Measurements from ENCODE around the gene CUX1. TPM values are rescaled to one million over a fixed set of nuclear protein-coding genes. Genes with fewer than 3 reads are reported as not detected.
"Not testable (repeated sequence)": the region's sequence is repeated elsewhere in the genome, so short reads cannot be mapped to it uniquely, and the experiment has no call there.

Gene CUX1
- total RNA-seq, 2 donors from 2014 or later = 8.6 to 23.3 TPM

- no peak for ATAC-seq
- no peak overlapping the region for H3K27ac Mint-ChIP-seq
- no peaks in the 10 kb centered on the region for H3K36me3 Mint-ChIP-seq
- H3K9me3 Mint-ChIP-seq = no peaks in the 10 kb centered on the region
- DNase-seq (ENCODE audit: low spot score in 2 of 2) = no peak
These were observed 15.4 kb downstream of the CUX1 start for GRCh38 chr7:101832685-101833375.

- H3K36me3 Mint-ChIP-seq = no peaks in the 10 kb centered on the region
- ATAC-seq (no peak), DNase-seq (ENCODE audit: low spot score in 2 of 2) (no peak)
- H3K9me3 Mint-ChIP-seq = no peaks in the 10 kb centered on the region
- no peak overlapping the region for H3K27ac Mint-ChIP-seq
These were observed 16.4 kb downstream of the CUX1 start for GRCh38 chr7:101833799-101834198.

- no peak overlapping the region for H3K27ac Mint-ChIP-seq
- no peaks in the 10 kb centered on the region for H3K36me3 Mint-ChIP-seq
- DNase-seq (ENCODE audit: low spot score in 2 of 2) = no peak
- no peaks in the 10 kb centered on the region for H3K9me3 Mint-ChIP-seq
- ATAC-seq = no peak
These were observed 17.7 kb downstream of the CUX1 start for GRCh38 chr7:101835136-101835535.

- not testable (repeated sequence) for H3K9me3 Mint-ChIP-seq; DNase-seq (ENCODE audit: low spot score in 2 of 2); H3K27ac Mint-ChIP-seq; H3K36me3 Mint-ChIP-seq; ATAC-seq
These were observed 20.0 kb downstream of the CUX1 start for GRCh38 chr7:101837433-101837832.

GRCh38 chr7:101838837-101839483 lies 21.5 kb downstream of the CUX1 start:
- H3K27ac Mint-ChIP-seq = no peak overlapping the region
- H3K36me3 Mint-ChIP-seq = no peaks in the 10 kb centered on the region
- no peaks in the 10 kb centered on the region for H3K9me3 Mint-ChIP-seq
- no peak for DNase-seq (ENCODE audit: low spot score in 2 of 2)
- no peak for ATAC-seq

GRCh38 chr7:101841328-101841727 lies 23.9 kb downstream of the CUX1 start:
- no peak overlapping the region for H3K27ac Mint-ChIP-seq
- H3K9me3 Mint-ChIP-seq = no peaks in the 10 kb centered on the region
- H3K36me3 Mint-ChIP-seq = peaks cover 0 to 5% of the 10 kb centered on the region in 2 donors

GRCh38 chr7:101843293-101844271 lies 26.2 kb downstream of the CUX1 start:
- DNase-seq (ENCODE audit: low spot score in 2 of 2) (no peak), ATAC-seq (no peak)
- H3K36me3 Mint-ChIP-seq = peaks cover 5% of the 10 kb centered on the region in 2 donors
- peak overlapping the region in 1 of 2 donors; percentile 77 for H3K27ac Mint-ChIP-seq
- H3K9me3 Mint-ChIP-seq = no peaks in the 10 kb centered on the region

More at GRCh38 chr7:101841328-101841727, 23.9 kb downstream of the CUX1 start:
- ATAC-seq = no peak
- no peak for DNase-seq (ENCODE audit: low spot score in 2 of 2)

- ATAC-seq = no peak
- no peak for DNase-seq (ENCODE audit: low spot score in 2 of 2)
- Mint-ChIP-seq H3K9me3 (peaks cover 0 to 4% of the 10 kb centered on the region in 2 donors), H3K36me3 (peaks cover 5 to 15% of the 10 kb centered on the region in 2 donors), H3K27ac (no peak overlapping the region)
These were observed 28.5 kb downstream of the CUX1 start for GRCh38 chr7:101845974-101846373.

GRCh38 chr7:101846800-101847538 lies 29.5 kb downstream of the CUX1 start:
- Mint-ChIP-seq H3K9me3 (peaks cover 0 to 9% of the 10 kb centered on the region in 2 donors), H3K27ac (no peak overlapping the region), H3K36me3 (peaks cover 5 to 15% of the 10 kb centered on the region in 2 donors)
- DNase-seq (ENCODE audit: low spot score in 2 of 2) = no peak
- ATAC-seq = no peak

- Mint-ChIP-seq H3K9me3 (peaks cover 0 to 9% of the 10 kb centered on the region in 2 donors), H3K36me3 (peaks cover 5 to 15% of the 10 kb centered on the region in 2 donors)
- peak in 1 of 2 donors; percentile 37 for ATAC-seq
These were observed 31.0 kb downstream of the CUX1 start for GRCh38 chr7:101848208-101848951.

GRCh38 chr7:101849314-101849713 lies 31.9 kb downstream of the CUX1 start:
- H3K9me3 Mint-ChIP-seq; H3K27ac Mint-ChIP-seq; DNase-seq (ENCODE audit: low spot score in 2 of 2); ATAC-seq: not testable (repeated sequence)
- H3K36me3 Mint-ChIP-seq = peaks cover 5 to 15% of the 10 kb centered on the region in 2 donors

More at GRCh38 chr7:101848208-101848951, 31.0 kb downstream of the CUX1 start:
- no peak for DNase-seq (ENCODE audit: low spot score in 2 of 2)
- H3K27ac Mint-ChIP-seq = no peak overlapping the region

GRCh38 chr7:101852364-101852763 lies 34.9 kb downstream of the CUX1 start:
- ATAC-seq; H3K27ac Mint-ChIP-seq; DNase-seq (ENCODE audit: low spot score in 2 of 2); H3K9me3 Mint-ChIP-seq: not testable (repeated sequence)
- H3K36me3 Mint-ChIP-seq = peaks cover 4 to 15% of the 10 kb centered on the region in 2 donors

- ATAC-seq (no peak), DNase-seq (ENCODE audit: low spot score in 2 of 2) (no peak)
- H3K9me3 Mint-ChIP-seq = peaks cover 0 to 9% of the 10 kb centered on the region in 2 donors
- H3K36me3 Mint-ChIP-seq = peaks cover 4 to 10% of the 10 kb centered on the region in 2 donors
- H3K27ac Mint-ChIP-seq = no peak overlapping the region
These were observed 36.3 kb downstream of the CUX1 start for GRCh38 chr7:101853684-101854083.

GRCh38 chr7:101854084-101854865 lies 36.8 kb downstream of the CUX1 start:
- no peak for DNase-seq (ENCODE audit: low spot score in 2 of 2)
- H3K27ac Mint-ChIP-seq = no peak overlapping the region

More at GRCh38 chr7:101854084-101854865, 36.8 kb downstream of the CUX1 start:
- H3K9me3 Mint-ChIP-seq = peaks cover 0 to 7% of the 10 kb centered on the region in 2 donors
- peak in 1 of 2 donors; percentile 19 for ATAC-seq
- peaks cover 4% of the 10 kb centered on the region in 2 donors for H3K36me3 Mint-ChIP-seq

Data from activated naive CD4-positive, alpha-beta T cell treated with anti-CD3 and anti-CD28 coated beads, Interleukin-2, amount 50 U/mL, for 72 hours (primary cell).